Astrocyte (in vitro differentiated cells and primary cell): ENCODE results near the gene CPNE2. TPM values are rescaled to one million over a fixed set of nuclear protein-coding genes. Genes with fewer than 3 reads are reported as not detected.

Experiments
- DNase-seq: peaks from one replicate; pipeline ENCODE4 v3.0.0-alpha.2; 2010; ENCODE audit warnings: low read depth
- FAIRE-seq: peaks from 2 replicates; lab custom pipeline; 2011; peaks lifted over from hg19 to GRCh38; lab: Jason Lieb, UNC
- H2AFZ ChIP-seq: 2 replicates; pipeline ENCODE4 v1.6.0; 2012; ENCODE audit warnings: low read depth, low read length, inconsistent platforms
- H3K27ac ChIP-seq: 2 replicates; pipeline ENCODE4 v1.5.1; 2011; ENCODE audit warnings: low read depth, low read length, inconsistent platforms
- H3K27me3 ChIP-seq: 2 replicates; pipeline ENCODE4 v1.6.0; 2011; ENCODE audit warnings: low read length, inconsistent platforms; ENCODE audit not compliant: insufficient read depth
- H3K36me3 ChIP-seq: 2 replicates; pipeline ENCODE4 v1.5.1; 2011; ENCODE audit warnings: low read length, inconsistent platforms; ENCODE audit not compliant: insufficient read depth
- H3K4me1 ChIP-seq: 2 replicates; pipeline ENCODE4 v1.5.1; 2011; ENCODE audit warnings: low read length, inconsistent platforms; ENCODE audit not compliant: insufficient read depth
- H3K4me2 ChIP-seq: 2 replicates; pipeline ENCODE4 v1.6.0; 2012; ENCODE audit warnings: low read length, inconsistent platforms
- H3K4me3 ChIP-seq: 2 replicates; pipeline ENCODE4 v1.5.1; 2011; ENCODE audit warnings: low read depth, mild to moderate bottlenecking, low read length, inconsistent platforms; ENCODE audit not compliant: insufficient read depth
- H3K79me2 ChIP-seq: 2 replicates; pipeline ENCODE4 v1.6.0; 2012; ENCODE audit warnings: mild to moderate bottlenecking, low read length, inconsistent platforms; ENCODE audit not compliant: insufficient read depth
- H3K9ac ChIP-seq: 2 replicates; pipeline ENCODE4 v1.6.0; 2012; ENCODE audit warnings: mild to moderate bottlenecking, low read length, inconsistent platforms
- H3K9me3 ChIP-seq: 2 replicates; pipeline ENCODE4 v1.5.1; 2012; ENCODE audit warnings: low read depth, mild to moderate bottlenecking, low read length, inconsistent platforms; ENCODE audit not compliant: insufficient read depth
- H4K20me1 ChIP-seq: 2 replicates; pipeline ENCODE4 v1.6.0; 2012; ENCODE audit warnings: low read length, inconsistent platforms; ENCODE audit not compliant: insufficient read depth
- H3K27ac Mint-ChIP-seq: one replicate; pipeline ENCODE4 v1.8.0; 2021; ENCODE audit warnings: mild to moderate bottlenecking, mixed read lengths; ENCODE audit not compliant: unreplicated experiment
- H3K27me3 Mint-ChIP-seq: one replicate; pipeline ENCODE4 v1.8.0; 2021; ENCODE audit warnings: low read depth, mixed read lengths; ENCODE audit not compliant: unreplicated experiment
- H3K36me3 Mint-ChIP-seq: one replicate; pipeline ENCODE4 v1.8.0; 2021; ENCODE audit warnings: low read depth, mixed read lengths; ENCODE audit not compliant: unreplicated experiment
- H3K4me1 Mint-ChIP-seq: one replicate; pipeline ENCODE4 v1.8.0; 2021; ENCODE audit warnings: low read depth, mixed read lengths; ENCODE audit not compliant: unreplicated experiment
- H3K4me3 Mint-ChIP-seq: one replicate; pipeline ENCODE4 v1.8.0; 2021; ENCODE audit warnings: mild to moderate bottlenecking, moderate library complexity, mixed read lengths; ENCODE audit not compliant: unreplicated experiment
- H3K9me3 Mint-ChIP-seq: one replicate; pipeline ENCODE4 v1.8.0; 2021; ENCODE audit warnings: mild to moderate bottlenecking, mixed read lengths; ENCODE audit not compliant: unreplicated experiment
- EZH2 ChIP-seq: IDR thresholded peaks from 2 replicates; pipeline ENCODE4 v1.6.1; 2012; ENCODE audit warnings: mild to moderate bottlenecking, low read length, inconsistent platforms; ENCODE audit not compliant: insufficient read depth
- total RNA-seq: library from RNA; stranded (reverse); gene quantifications from 2 replicates; pipeline ENCODE4 v1.2.1, GENCODE V29; 2021
- TF ChIP-seq, protein P1 (sequence below): IDR thresholded peaks from 2 replicates; pipeline ENCODE4 v1.5.1; 2011; ENCODE audit warnings: low read depth, mild to moderate bottlenecking, inconsistent platforms, low read length, moderate library complexity; ENCODE audit not compliant: insufficient read depth

CPNE2 gene
- total RNA-seq, 1 donor from 2014 or later, result 19.3 TPM

DNA sequence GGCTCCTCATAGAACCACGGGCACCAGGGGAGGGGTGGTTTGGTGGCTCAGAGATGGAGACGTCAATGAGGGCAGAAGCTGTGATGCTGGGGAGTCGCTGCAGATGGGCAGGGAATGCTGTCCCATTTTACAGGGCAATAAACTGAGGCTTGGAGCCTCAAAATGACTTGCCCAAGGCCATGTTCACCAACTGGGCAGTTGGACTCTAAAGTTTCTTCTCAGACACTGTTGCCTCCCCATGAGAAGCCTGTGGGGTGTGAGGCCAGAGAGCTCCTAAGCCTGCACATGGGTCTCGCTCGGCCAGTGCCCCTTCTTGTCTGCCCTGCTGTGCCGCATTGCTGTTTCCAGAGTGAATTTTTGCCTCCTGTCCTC lies 38.6 kb downstream of the CPNE2 start:
- Histone ChIP-seq H3K79me2 (no peaks in the 10 kb centered on the region), H4K20me1 (no peaks in the 10 kb centered on the region), H2AFZ (no peak overlapping the region), H3K4me2 (no peak overlapping the region), H3K9ac (no peak overlapping the region), H3K4me1 (no peaks in the 10 kb centered on the region), H3K27ac (no peak overlapping the region), H3K9me3 (no peaks in the 10 kb centered on the region), H3K36me3 (peaks cover 2% of the 10 kb centered on the region), H3K27me3 (no peaks in the 10 kb centered on the region), H3K4me3 (no peak overlapping the region)
- FAIRE-seq (no peak), DNase-seq (no peak)
- peaks cover 21% of the 10 kb centered on the region for H3K36me3 Mint-ChIP-seq
- TF ChIP-seq, protein P1, sequence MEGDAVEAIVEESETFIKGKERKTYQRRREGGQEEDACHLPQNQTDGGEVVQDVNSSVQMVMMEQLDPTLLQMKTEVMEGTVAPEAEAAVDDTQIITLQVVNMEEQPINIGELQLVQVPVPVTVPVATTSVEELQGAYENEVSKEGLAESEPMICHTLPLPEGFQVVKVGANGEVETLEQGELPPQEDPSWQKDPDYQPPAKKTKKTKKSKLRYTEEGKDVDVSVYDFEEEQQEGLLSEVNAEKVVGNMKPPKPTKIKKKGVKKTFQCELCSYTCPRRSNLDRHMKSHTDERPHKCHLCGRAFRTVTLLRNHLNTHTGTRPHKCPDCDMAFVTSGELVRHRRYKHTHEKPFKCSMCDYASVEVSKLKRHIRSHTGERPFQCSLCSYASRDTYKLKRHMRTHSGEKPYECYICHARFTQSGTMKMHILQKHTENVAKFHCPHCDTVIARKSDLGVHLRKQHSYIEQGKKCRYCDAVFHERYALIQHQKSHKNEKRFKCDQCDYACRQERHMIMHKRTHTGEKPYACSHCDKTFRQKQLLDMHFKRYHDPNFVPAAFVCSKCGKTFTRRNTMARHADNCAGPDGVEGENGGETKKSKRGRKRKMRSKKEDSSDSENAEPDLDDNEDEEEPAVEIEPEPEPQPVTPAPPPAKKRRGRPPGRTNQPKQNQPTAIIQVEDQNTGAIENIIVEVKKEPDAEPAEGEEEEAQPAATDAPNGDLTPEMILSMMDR, result no peak
- TF ChIP-seq EZH2, result no peak
- no peaks in the 10 kb centered on the region for H3K9me3 Mint-ChIP-seq
- H3K4me3 Mint-ChIP-seq, result no peak overlapping the region
- H3K4me1 Mint-ChIP-seq, result no peaks in the 10 kb centered on the region
- H3K27ac Mint-ChIP-seq, result no peak overlapping the region
- H3K27me3 Mint-ChIP-seq, result peaks cover 3% of the 10 kb centered on the region

DNA sequence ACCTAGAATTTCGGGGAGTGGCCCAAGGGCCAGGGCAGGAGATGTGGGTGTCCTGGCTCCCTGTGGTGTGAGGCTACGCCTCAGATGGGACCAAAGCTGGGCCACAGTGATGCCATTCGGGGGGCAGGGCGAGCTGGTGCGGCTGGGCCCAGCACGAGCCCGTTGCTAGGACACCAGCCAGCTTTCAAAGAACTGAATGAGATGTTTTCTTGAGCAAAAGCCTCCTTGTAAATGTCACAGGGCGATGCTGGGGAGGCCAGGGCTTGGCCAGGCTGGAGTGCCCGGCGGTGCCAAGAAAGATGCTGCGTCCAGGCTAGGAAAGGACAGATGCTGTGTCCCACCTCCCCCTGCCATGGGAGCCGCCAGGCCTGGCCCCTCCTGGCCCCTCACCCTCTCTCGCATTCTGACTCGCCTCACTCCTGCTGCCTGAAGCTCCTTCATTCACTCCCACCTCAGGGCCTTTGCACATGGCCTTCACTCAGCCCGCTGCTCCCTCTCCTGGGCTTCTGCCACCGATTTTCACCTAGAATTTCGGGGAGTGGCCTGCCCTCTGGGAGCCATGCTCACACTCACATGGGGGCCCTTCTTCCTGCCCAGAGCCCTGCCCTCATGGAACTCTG lies 39.1 kb downstream of the CPNE2 start:
- Histone ChIP-seq H3K4me1 (no peaks in the 10 kb centered on the region), H3K79me2 (no peaks in the 10 kb centered on the region), H2AFZ (no peak overlapping the region), H3K9me3 (no peaks in the 10 kb centered on the region), H3K9ac (no peak overlapping the region), H3K27me3 (no peaks in the 10 kb centered on the region), H4K20me1 (no peaks in the 10 kb centered on the region), H3K27ac (no peak overlapping the region), H3K36me3 (peaks cover 2% of the 10 kb centered on the region), H3K4me2 (no peak overlapping the region), H3K4me3 (no peak overlapping the region)
- Mint-ChIP-seq H3K27me3 (peaks cover 3% of the 10 kb centered on the region), H3K4me1 (no peaks in the 10 kb centered on the region), H3K4me3 (no peak overlapping the region), H3K9me3 (no peaks in the 10 kb centered on the region), H3K27ac (no peak overlapping the region), H3K36me3 (peaks cover 18% of the 10 kb centered on the region)
- TF ChIP-seq EZH2, result no peak
- TF ChIP-seq, protein P1, result no peak
- DNase-seq (no peak), FAIRE-seq (no peak)

DNA sequence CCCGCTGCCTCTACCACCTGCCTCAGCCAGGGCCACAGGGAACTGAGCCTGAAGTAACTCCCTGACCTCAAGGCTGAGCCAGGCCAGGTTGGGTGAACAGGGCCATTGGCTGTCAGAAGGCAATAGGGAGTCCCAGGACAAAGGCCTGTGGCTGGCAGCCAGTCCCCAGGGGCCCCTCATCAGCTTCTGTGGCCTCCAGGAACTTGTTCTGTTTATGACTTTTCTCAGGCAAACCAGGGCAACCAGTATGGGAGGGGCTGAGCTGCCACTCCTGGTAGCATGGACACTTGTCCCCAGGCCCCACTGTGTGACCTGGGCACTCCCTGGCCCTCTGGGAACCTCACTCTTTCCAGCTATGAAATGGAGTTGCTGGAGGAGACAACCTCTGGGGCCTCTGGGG lies 40.1 kb downstream of the CPNE2 start:
- Mint-ChIP-seq H3K9me3 (no peaks in the 10 kb centered on the region), H3K27me3 (peaks cover 3% of the 10 kb centered on the region), H3K36me3 (peaks cover 17% of the 10 kb centered on the region), H3K4me3 (no peak overlapping the region), H3K4me1 (no peaks in the 10 kb centered on the region), H3K27ac (no peak overlapping the region)
- no peak overlapping the region for H2AFZ ChIP-seq
- no peaks in the 10 kb centered on the region for H3K79me2 ChIP-seq
- H3K4me1 ChIP-seq, result no peaks in the 10 kb centered on the region
- no peak for FAIRE-seq
- H3K27ac ChIP-seq, result no peak overlapping the region
- H3K9me3 ChIP-seq, result no peaks in the 10 kb centered on the region
- TF ChIP-seq, protein P1, result no peak
- TF ChIP-seq EZH2, result no peak
- H3K36me3 ChIP-seq, result peaks cover 2% of the 10 kb centered on the region
- no peak for DNase-seq
- H3K27me3 ChIP-seq, result no peaks in the 10 kb centered on the region
- no peak overlapping the region for H3K4me3 ChIP-seq
- no peak overlapping the region for H3K9ac ChIP-seq
- no peak overlapping the region for H3K4me2 ChIP-seq
- no peaks in the 10 kb centered on the region for H4K20me1 ChIP-seq
